ENCODE data around the gene F8.

The F8 gene

DNA sequence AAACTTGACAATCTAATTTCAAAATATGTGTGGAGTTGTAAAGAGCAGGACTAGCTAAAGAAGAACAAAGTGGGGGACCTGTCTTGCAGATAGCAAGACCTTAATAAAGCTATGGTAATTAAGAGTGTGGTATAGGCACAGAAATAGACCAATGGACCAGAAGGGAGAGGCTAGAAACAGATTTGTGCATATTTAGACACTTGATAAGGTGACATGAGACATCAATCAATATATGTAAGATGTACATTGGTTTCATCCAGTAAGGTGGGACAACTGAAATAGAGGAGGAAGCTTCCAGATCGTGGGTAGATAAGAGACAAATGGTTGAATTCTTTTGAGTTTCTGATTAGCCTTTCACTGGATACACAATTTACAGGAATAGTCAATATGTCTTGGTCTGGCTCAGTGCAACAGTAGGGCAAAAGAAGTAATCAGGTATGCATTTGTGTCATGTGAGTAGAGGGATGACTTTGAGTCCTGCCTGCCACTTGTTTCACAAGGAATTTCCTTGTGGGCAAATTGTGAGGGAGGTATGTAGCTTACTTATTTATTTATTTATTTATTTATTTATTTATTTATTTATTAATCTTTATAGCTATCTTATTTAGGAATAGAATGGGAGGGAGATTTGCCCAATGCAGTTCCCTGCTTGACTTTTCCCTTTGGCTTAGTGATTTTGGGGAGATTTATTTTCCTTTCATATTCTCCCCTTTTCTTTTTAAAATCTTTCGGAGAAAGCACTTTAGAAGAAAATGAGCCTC, 210.0 kb downstream of the F8 start:
- Histone ChIP-seq H3K27me3 (ENCODE audit: insufficient read depth, low read length) (no peaks in the 10 kb centered on the region; the same call in 1 of the 2 replicates), H3K27ac (ENCODE audit: low read depth, low read length) (no peak overlapping the region), H3K4me1 (ENCODE audit: insufficient read depth, low read length) (peaks cover 4% of the 10 kb centered on the region; the same call in 1 of the 2 replicates), H3K36me3 (ENCODE audit: insufficient read depth, low read length) (no peaks in the 10 kb centered on the region), H3K9ac (ENCODE audit: low read depth, low read length) (no peak overlapping the region), H3K4me3 (ENCODE audit: low read length) (no peak overlapping the region), H3K9me3 (ENCODE audit: insufficient read depth, low read depth, low read length) (no peaks in the 10 kb centered on the region)
- 83% methylated on average over 2 of the region's 2 CpGs for WGBS

GRCh38 chrX:154809939-154810665, 212.4 kb downstream of the F8 start:
- no peak overlapping the region for H3K27ac ChIP-seq (ENCODE audit: low read depth, low read length)
- no peaks in the 10 kb centered on the region for H3K36me3 ChIP-seq (ENCODE audit: insufficient read depth, low read length)
- no peak overlapping the region for H3K9ac ChIP-seq (ENCODE audit: low read depth, low read length)
- H3K4me1 ChIP-seq (ENCODE audit: insufficient read depth, low read length): peaks cover 4% of the 10 kb centered on the region; the same call in 1 of the 2 replicates
- 92% methylated on average over 1 of the region's 1 CpG for WGBS
- no peak overlapping the region for H3K4me3 ChIP-seq (ENCODE audit: low read length)
- H3K27me3 ChIP-seq (ENCODE audit: insufficient read depth, low read length): peaks cover 10% of the 10 kb centered on the region
- H3K9me3 ChIP-seq (ENCODE audit: insufficient read depth, low read depth, low read length): no peaks in the 10 kb centered on the region

DNA sequence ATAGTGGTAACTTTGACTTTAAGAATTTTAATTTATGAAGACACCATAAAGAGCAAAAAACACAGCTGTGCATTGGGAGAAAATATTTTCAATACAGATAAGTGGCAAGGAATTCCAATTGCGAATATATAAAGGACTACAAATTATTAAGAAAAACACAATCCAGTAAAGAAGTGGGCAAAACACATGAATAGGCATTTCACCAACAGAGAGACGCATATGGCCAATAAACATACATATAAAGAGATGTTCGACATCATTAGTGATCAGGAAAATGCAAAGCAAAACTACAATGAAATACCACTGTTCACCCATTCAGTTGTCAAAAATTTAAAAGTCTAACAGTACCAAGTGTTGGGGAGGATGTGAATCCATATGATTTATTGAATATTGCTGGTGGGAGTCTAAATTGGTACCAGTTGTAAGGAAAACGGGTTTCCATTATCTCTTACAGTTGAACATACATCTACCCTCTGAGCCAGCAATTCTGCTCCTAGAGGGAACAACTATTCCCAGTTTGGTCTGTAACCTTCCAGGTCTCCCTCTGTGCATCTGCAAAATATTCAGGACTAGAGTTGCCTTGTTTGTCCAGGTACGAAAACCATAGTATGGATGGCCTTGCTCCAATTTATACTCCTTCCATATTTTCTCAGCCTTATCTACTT, 215.6 kb downstream of the F8 start:
- H3K36me3 ChIP-seq (ENCODE audit: insufficient read depth, low read length): no peaks in the 10 kb centered on the region
- no peaks in the 10 kb centered on the region; the same call in 1 of the 2 replicates for H3K4me1 ChIP-seq (ENCODE audit: insufficient read depth, low read length)
- 94% methylated on average over 4 of the region's 5 CpGs for WGBS
- H3K27ac ChIP-seq (ENCODE audit: low read depth, low read length): no peak overlapping the region
- H3K9me3 ChIP-seq (ENCODE audit: insufficient read depth, low read depth, low read length): no peaks in the 10 kb centered on the region
- H3K9ac ChIP-seq (ENCODE audit: low read depth, low read length): no peak overlapping the region
- peaks cover 42% of the 10 kb centered on the region for H3K27me3 ChIP-seq (ENCODE audit: insufficient read depth, low read length)
- H3K4me3 ChIP-seq (ENCODE audit: low read length): no peak overlapping the region

DNA sequence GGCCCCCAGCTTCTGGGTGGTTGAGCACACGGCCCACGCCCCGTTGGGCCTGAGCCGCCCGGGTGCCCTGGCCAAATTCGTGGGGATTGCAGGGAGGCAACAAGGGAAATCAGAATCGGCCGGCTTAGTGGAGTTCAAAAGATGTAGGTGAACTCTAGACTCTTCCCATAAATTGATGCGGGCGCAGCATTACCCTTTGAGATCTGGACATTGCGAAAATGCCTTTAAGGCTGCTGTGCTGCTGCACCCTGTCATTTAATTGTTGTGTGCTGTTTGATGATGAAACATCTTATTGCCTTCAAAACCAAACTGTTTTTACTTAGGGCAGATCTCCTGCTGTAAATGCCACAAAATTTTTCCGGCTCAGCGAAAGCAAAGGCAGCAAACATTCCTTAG, 216.8 kb downstream of the F8 start:
- Histone ChIP-seq H3K4me3 (ENCODE audit: low read length) (peak overlapping the region; percentile 61), H3K27me3 (ENCODE audit: insufficient read depth, low read length) (peaks cover 53% of the 10 kb centered on the region), H3K4me1 (ENCODE audit: insufficient read depth, low read length) (no peaks in the 10 kb centered on the region; the same call in 1 of the 2 replicates), H3K36me3 (ENCODE audit: insufficient read depth, low read length) (no peaks in the 10 kb centered on the region), H3K9me3 (ENCODE audit: insufficient read depth, low read depth, low read length) (no peaks in the 10 kb centered on the region), H3K27ac (ENCODE audit: low read depth, low read length) (no peak overlapping the region), H3K9ac (ENCODE audit: low read depth, low read length) (no peak overlapping the region)
- WGBS: 11% methylated on average over 13 of the region's 13 CpGs

GRCh38 chrX:154804957-154805695, 217.4 kb downstream of the F8 start, which contains the start of gene MPP1:
TSS of gene MPP1 (minus strand) at chrX:154805485. CDS start at chrX:154805373, 112 bp downstream.
- Histone ChIP-seq H3K36me3 (ENCODE audit: insufficient read depth, low read length) (no peaks in the 10 kb centered on the region), H3K9ac (ENCODE audit: low read depth, low read length) (no peak within 1 kb of the TSS), H3K27me3 (ENCODE audit: insufficient read depth, low read length) (peaks cover 59% of the 10 kb centered on the region), H3K4me3 (ENCODE audit: low read length) (peak within 1 kb of the TSS; percentile 61), H3K9me3 (ENCODE audit: insufficient read depth, low read depth, low read length) (no peaks in the 10 kb centered on the region), H3K27ac (ENCODE audit: low read depth, low read length) (no peak within 1 kb of the TSS), H3K4me1 (ENCODE audit: insufficient read depth, low read length) (peaks cover 3% of the 10 kb centered on the region)
- 1% methylated on average over 65 of the region's 65 CpGs for WGBS

- H3K36me3 ChIP-seq (ENCODE audit: insufficient read depth, low read length): no peaks in the 10 kb centered on the region
- no peaks in the 10 kb centered on the region for H3K9me3 ChIP-seq (ENCODE audit: insufficient read depth, low read depth, low read length)
- 51% methylated on average over 7 of the region's 7 CpGs for WGBS
- H3K4me3 ChIP-seq (ENCODE audit: low read length): peak overlapping the region; percentile 61
- peaks cover 9% of the 10 kb centered on the region for H3K4me1 ChIP-seq (ENCODE audit: insufficient read depth, low read length)
- no peak overlapping the region for H3K9ac ChIP-seq (ENCODE audit: low read depth, low read length)
- H3K27ac ChIP-seq (ENCODE audit: low read depth, low read length): no peak overlapping the region
- H3K27me3 ChIP-seq (ENCODE audit: insufficient read depth, low read length): peaks cover 59% of the 10 kb centered on the region
Observed at GRCh38 chrX:154804261-154804956, 218.1 kb downstream of the F8 start.

DNA sequence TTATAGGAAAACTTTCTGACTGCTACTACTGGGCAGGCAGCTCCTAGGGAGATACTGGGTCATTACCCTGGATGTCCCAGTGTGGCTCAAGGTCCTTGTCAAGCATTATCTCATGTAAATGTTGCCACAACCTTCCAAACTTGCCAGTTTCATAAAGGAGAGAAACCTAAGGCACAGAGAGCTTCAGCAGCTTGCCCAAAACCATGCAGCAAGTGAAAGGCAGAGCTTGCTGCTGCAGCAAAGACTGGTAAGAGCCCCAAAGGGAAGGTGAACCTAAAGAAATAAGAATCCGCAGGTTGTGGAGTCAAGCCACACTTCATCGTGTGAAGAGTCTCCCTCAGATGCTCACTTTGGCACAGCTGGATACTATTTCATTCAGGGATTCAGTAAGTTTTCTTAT, 219.6 kb downstream of the F8 start:
- 78% methylated on average over 2 of the region's 2 CpGs for WGBS
- Histone ChIP-seq H3K27ac (ENCODE audit: low read depth, low read length) (no peak overlapping the region), H3K9me3 (ENCODE audit: insufficient read depth, low read depth, low read length) (no peaks in the 10 kb centered on the region), H3K36me3 (ENCODE audit: insufficient read depth, low read length) (no peaks in the 10 kb centered on the region), H3K4me1 (ENCODE audit: insufficient read depth, low read length) (peaks cover 14% of the 10 kb centered on the region), H3K4me3 (ENCODE audit: low read length) (no peak overlapping the region), H3K9ac (ENCODE audit: low read depth, low read length) (no peak overlapping the region), H3K27me3 (ENCODE audit: insufficient read depth, low read length) (peaks cover 59% of the 10 kb centered on the region)

GRCh38 chrX:154800478-154801210, 221.9 kb downstream of the F8 start:
- Histone ChIP-seq H3K27me3 (ENCODE audit: insufficient read depth, low read length) (peaks cover 55% of the 10 kb centered on the region), H3K4me3 (ENCODE audit: low read length) (no peak overlapping the region), H3K9ac (ENCODE audit: low read depth, low read length) (no peak overlapping the region), H3K27ac (ENCODE audit: low read depth, low read length) (no peak overlapping the region), H3K36me3 (ENCODE audit: insufficient read depth, low read length) (no peaks in the 10 kb centered on the region), H3K4me1 (ENCODE audit: insufficient read depth, low read length) (peaks cover 21% of the 10 kb centered on the region), H3K9me3 (ENCODE audit: insufficient read depth, low read depth, low read length) (no peaks in the 10 kb centered on the region)
- WGBS: 87% methylated on average over 7 of the region's 8 CpGs

- Histone ChIP-seq H3K4me1 (ENCODE audit: insufficient read depth, low read length) (peaks cover 21% of the 10 kb centered on the region), H3K27me3 (ENCODE audit: insufficient read depth, low read length) (peaks cover 49% of the 10 kb centered on the region), H3K9ac (ENCODE audit: low read depth, low read length) (no peak overlapping the region), H3K27ac (ENCODE audit: low read depth, low read length) (peak overlapping the region; percentile 18; the same call in 1 of the 2 replicates), H3K4me3 (ENCODE audit: low read length) (no peak overlapping the region), H3K9me3 (ENCODE audit: insufficient read depth, low read depth, low read length) (no peaks in the 10 kb centered on the region), H3K36me3 (ENCODE audit: insufficient read depth, low read length) (no peaks in the 10 kb centered on the region)
- 23% methylated on average over 9 of the region's 9 CpGs for WGBS
Observed at GRCh38 chrX:154799556-154800348, 222.8 kb downstream of the F8 start.
